ENCODE measurements around the gene CSF2RB.
"Not testable (repeated sequence)": the region's sequence is repeated elsewhere in the genome, so short reads cannot be mapped to it uniquely, and the experiment has no call there.

CSF2RB gene

GRCh38 chr22:36968249-36968964 lies 55.0 kb downstream of the CSF2RB start:
- no peak for DNase-seq (ENCODE audit: low read depth)

- DNase-seq (ENCODE audit: low read depth): no peak
These were observed 58.1 kb downstream of the CSF2RB start for GRCh38 chr22:36971341-36972125.

DNA sequence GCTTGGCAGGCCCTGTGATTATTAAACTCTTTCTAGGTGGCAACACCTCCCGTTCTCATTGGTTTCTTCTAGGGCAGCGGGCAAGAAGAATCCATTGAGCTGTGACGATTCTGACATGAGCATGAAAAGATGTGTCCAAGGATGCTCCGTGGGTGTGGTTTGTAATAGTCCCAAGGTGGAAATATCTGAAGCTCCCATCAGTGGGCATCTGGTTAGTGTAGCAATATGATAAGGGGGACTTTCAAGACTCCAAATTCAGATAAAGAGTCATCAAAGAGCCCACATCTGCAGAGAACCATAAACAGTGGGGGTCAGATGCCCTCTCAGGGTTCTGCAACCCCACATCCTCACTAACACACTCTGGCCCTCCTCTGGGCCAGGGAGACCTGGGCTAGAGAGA lies 63.2 kb downstream of the CSF2RB start:
- DNase-seq (ENCODE audit: low read depth): no peak

GRCh38 chr22:36977401-36977861 lies 64.0 kb downstream of the CSF2RB start:
- DNase-seq (ENCODE audit: low read depth): peak; percentile 67

GRCh38 chr22:36977947-36978660 lies 64.7 kb downstream of the CSF2RB start:
- peak; percentile 79 for DNase-seq (ENCODE audit: low read depth)

GRCh38 chr22:36979016-36979910 lies 65.8 kb downstream of the CSF2RB start:
- no peak for DNase-seq (ENCODE audit: low read depth)

- DNase-seq (ENCODE audit: low read depth): no peak
These were observed 67.9 kb downstream of the CSF2RB start for GRCh38 chr22:36981247-36981775.

GRCh38 chr22:36982136-36982535 lies 68.7 kb downstream of the CSF2RB start:
- no peak for DNase-seq (ENCODE audit: low read depth)

DNA sequence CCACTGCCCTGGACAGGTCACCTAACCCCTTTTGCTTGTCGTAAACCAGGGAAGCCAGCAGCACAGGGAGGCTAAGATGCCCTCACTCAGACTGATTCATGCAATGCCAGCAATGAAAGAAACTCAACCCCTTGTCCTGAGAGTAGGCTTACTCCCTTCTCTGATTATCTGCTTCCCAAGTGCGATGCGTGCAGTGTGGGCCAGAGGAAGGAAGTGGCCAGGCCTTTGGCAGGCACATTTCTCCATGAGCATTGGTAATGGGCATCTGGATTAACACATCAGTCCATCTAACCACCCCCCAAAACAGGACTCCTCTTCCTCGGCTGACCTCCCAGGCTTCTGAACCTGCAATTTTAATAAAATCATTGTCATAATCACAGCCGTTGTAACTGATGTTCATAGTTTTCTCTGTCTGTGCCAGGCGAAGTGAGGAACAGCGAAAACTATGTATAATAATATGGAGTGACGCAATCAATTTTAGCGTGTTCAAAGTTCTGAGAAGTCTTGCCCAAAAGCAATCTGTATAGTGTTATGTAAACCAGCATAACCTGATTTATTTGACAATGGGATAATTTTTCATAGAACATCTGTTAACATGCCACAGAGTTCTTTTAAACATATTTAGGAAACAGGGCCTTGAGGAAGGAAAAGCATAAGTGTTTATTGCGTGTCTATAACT lies 71.9 kb downstream of the CSF2RB start:
- DNase-seq (ENCODE audit: low read depth): no peak

GRCh38 chr22:36986242-36986821 lies 72.9 kb downstream of the CSF2RB start:
- DNase-seq (ENCODE audit: low read depth): peak; percentile 27

DNA sequence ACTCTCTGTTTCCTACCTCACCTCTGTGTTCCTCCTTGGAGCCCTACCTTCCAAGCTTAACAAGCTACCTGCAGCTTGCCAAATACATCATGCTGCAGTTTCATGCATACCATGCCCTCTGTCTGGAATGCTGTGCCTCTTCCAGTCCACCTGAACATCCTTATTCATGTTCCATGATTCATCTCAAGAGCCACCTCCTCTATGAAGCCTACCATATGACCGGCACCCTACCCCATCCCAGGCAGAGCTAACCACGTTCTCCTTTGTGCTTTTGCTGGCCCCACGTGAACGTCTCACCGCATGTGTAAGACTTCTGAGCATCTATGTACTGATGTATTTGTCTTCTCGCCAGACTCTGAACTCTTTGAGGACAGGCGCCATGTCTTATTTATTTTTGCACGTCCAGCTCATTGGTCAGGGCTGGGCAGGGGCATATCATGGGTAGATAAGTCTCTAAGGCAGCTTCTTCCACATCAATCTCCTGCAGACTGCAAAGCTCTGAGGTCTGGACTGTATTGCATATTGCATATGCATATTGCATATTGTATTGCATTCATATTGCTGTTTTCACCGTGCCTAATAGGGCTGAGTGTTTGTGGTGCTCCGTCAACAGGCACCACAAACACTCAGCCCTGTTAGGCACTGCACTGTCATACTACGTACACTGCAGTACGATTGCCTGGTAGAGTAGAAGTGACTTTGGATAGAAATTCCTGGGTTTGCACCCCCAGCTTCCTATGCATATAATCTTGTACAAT lies 74.8 kb downstream of the CSF2RB start:
- no peak for DNase-seq (ENCODE audit: low read depth)

DNA sequence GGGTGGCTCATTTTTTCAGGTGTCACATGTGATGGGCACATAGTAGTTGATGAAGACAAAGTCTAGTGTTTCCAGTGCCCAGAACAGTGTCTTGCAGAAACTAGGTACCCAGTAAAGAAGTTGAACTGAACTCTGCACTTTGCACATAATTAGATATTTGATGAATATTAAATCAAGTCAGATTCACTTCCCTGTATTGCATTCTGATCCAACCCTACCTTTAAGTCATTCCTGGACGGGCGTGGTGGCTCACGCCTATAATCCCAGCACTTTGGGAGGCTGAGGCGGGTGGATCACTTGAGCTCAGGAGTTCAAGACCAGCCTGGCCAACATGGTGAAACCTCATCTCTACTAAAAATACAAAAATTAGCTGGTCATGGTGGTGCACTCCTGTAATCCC lies 75.6 kb downstream of the CSF2RB start:
- DNase-seq (ENCODE audit: low read depth): not testable (repeated sequence)
